ENCODE measurements around the gene XCL1. TPM values are rescaled to one million over a fixed set of nuclear protein-coding genes. Genes with fewer than 3 reads are reported as not detected.

Gene XCL1
- total RNA-seq, 1 experiment from 2014 or later: 0.26 TPM

- Histone ChIP-seq H3K27ac (ENCODE audit: insufficient read length, low read depth, low read length) (no peak overlapping the region), H2BK20ac (ENCODE audit: low read depth, low read length, poor library complexity, severe bottlenecking) (no peak overlapping the region), H3K18ac (ENCODE audit: insufficient read length, low read depth, low read length) (no peak overlapping the region), H3K9ac (ENCODE audit: extremely low read depth, insufficient read length, low read length) (no peak overlapping the region), H3K14ac (ENCODE audit: insufficient read depth, low read length) (no peak overlapping the region), H2BK15ac (ENCODE audit: low read depth, low read length) (no peak overlapping the region), H3K79me1 (ENCODE audit: insufficient read depth, low read depth, low read length, poor library complexity, severe bottlenecking) (no peaks in the 10 kb centered on the region), H3K9me3 (ENCODE audit: control insufficient read depth, low read depth, low read length) (no peaks in the 10 kb centered on the region), H3K4me2 (ENCODE audit: insufficient read depth, insufficient read length, low read length) (no peak overlapping the region), H3K79me2 (ENCODE audit: insufficient read depth, low read length) (no peaks in the 10 kb centered on the region), H3K23me2 (ENCODE audit: insufficient read length, low read depth, low read length, poor library complexity, severe bottlenecking) (no peaks in the 10 kb centered on the region), H4K20me1 (ENCODE audit: control insufficient read depth, insufficient read depth, insufficient read length) (no peaks in the 10 kb centered on the region), H4K5ac (ENCODE audit: insufficient read length, low read depth, low read length) (no peak overlapping the region), H3K56ac (ENCODE audit: insufficient read length, low read depth, low read length) (no peak overlapping the region), H4K8ac (replicated peaks; ENCODE audit: insufficient read length, low read depth, low read length) (no peak overlapping the region), H4K91ac (ENCODE audit: insufficient read length, low read depth, low read length) (no peak overlapping the region), H2BK120ac (ENCODE audit: low read depth, low read length, poor library complexity, severe bottlenecking) (no peak overlapping the region), H3K27me3 (ENCODE audit: insufficient read depth, low read length) (no peaks in the 10 kb centered on the region), H3T11ph (ENCODE audit: low read length) (no peak overlapping the region), H3K23ac (ENCODE audit: insufficient read length, low read depth, low read length) (no peak overlapping the region), H2AFZ (ENCODE audit: low read length) (no peak overlapping the region), H2AK5ac (ENCODE audit: insufficient read length, low read length) (no peak overlapping the region), H2BK12ac (ENCODE audit: insufficient read length, low read depth, low read length) (no peak overlapping the region), H3K4ac (ENCODE audit: low read depth, low read length) (no peak overlapping the region), H3K4me1 (ENCODE audit: insufficient read depth, low read length) (0 out of 2 replicates have a peak, but pooled peaks cover 2% of the 10 kb centered on the region), H2BK5ac (ENCODE audit: insufficient read length, low read length) (no peak overlapping the region)
- H3K27ac Mint-ChIP-seq: no peak overlapping the region
- H3K4me3 Mint-ChIP-seq: no peak overlapping the region
- H3K36me3 Mint-ChIP-seq (ENCODE audit: insufficient read depth in 1 of 3, low read depth in 3 of 3): no peaks in the 10 kb centered on the region
- H3K9me3 Mint-ChIP-seq: no peaks in the 10 kb centered on the region
- H3K4me1 Mint-ChIP-seq: peaks cover 6 to 9% of the 10 kb centered on the region in 2 experiments
- TF ChIP-seq CTCF (conservative IDR thresholded peaks at IDR 0.05): no peak
- DNase-seq: no peak
- H3K27me3 Mint-ChIP-seq (ENCODE audit: low read depth): no peaks in the 10 kb centered on the region
Observed at GRCh38 chr1:168606096-168606495, 29.7 kb downstream of the XCL1 start.
